AG09309 (cell line): ENCODE data around the gene AP2A2.

ENCODE experiments used
- DNase-seq: peaks from one replicate; pipeline ENCODE4 v3.0.0-alpha.2; 2010; ENCODE audit warnings: low read depth
- H3K4me3 ChIP-seq: 2 replicates; pipeline ENCODE4 v1.5.1; 2011; ENCODE audit warnings: mild to moderate bottlenecking, low read depth, low read length, moderate library complexity; ENCODE audit not compliant: control insufficient read depth
- CTCF ChIP-seq: IDR thresholded peaks from 2 replicates; pipeline ENCODE4 v1.5.1; 2011; ENCODE audit warnings: mild to moderate bottlenecking, low read depth, low read length, inconsistent platforms; ENCODE audit not compliant: insufficient read depth, control insufficient read depth; ENCODE audit errors: missing control alignments

The AP2A2 gene

GRCh38 chr11:1042626-1043562 lies 117.2 kb downstream of the AP2A2 start:
- no peak for DNase-seq
- no peak for TF ChIP-seq CTCF
- no peak overlapping the region for H3K4me3 ChIP-seq

- no peak overlapping the region for H3K4me3 ChIP-seq
- TF ChIP-seq CTCF = no peak
- DNase-seq = no peak
Observed at GRCh38 chr11:1043563-1044096, 118.0 kb downstream of the AP2A2 start.

DNA sequence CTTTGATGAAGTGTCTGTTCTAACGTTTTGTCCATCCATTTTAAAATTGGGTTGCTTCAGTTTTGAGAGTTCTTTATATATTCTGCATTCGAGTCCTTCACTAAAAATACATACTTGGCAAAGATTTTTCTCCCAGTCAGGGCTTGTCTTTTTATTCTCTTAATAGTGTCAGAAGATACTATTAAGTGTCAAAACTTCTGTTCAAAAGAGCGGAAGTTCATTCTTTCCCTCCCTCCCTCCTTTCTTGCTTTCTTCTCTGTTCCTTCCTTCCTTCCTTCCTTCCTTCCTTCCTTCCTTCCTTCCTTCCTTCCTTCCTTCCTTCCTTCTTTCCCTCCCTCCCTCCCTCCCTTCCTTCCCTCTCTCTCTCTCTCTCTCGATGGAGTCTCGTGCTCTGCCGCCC lies 118.5 kb downstream of the AP2A2 start:
- no peak for TF ChIP-seq CTCF
- DNase-seq = no peak
- H3K4me3 ChIP-seq = no peak overlapping the region

- H3K4me3 ChIP-seq = no peak overlapping the region
- DNase-seq = no peak
- TF ChIP-seq CTCF = no peak
Observed at GRCh38 chr11:1047595-1048156, 122.0 kb downstream of the AP2A2 start.

DNA sequence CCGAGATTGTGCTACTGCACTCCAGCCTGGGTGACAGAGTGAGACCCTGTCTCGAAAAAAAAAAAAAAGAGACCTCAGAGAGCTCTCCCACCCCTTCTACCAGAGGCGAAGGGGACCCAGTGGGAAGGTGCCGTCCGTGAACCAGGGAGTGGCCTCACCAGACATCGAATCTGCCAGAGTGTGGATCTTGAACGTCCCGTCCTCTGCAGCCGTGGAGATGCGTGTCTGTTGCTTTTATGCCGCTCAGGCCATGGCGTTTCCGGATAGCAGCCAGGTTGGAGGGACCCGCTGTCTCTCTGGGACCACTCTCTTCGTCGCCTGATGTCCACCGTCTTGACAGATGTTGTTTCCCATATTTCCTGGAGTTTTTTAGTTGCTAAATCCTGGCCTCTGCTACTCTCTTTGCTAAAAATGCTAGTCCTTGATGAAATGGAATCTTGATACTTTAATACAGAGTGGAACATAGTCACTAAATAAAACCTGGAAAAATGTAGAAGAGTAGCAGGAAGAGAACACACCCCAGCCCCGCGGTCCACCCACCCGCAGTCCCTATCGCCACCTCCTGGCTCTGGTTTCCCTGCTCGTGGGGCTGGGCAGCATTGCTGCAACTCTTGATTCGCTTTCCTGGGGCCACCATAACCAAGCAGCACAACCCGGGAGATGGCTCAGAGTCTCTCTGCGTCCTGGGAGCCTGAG lies 122.9 kb downstream of the AP2A2 start:
- no peak for DNase-seq
- no peak for TF ChIP-seq CTCF
- no peak overlapping the region for H3K4me3 ChIP-seq

DNA sequence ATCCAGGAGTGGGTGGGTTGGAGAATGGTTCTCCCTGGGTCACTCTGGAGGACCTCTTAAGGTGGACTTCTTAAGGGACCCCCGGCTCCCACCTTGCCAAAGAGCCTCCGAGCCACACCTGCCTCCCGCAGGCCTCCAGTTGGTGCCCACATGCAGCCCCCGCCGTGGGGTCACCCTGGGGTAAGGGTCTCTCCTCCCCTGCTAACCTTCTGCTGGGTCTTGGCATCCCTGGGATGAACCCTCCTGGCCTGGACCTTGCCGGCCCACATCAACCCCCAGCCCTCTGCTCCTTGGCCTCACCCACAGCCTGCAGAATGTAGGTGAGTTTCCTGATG lies 123.4 kb downstream of the AP2A2 start:
- no peak for DNase-seq
- TF ChIP-seq CTCF = no peak
- no peak overlapping the region for H3K4me3 ChIP-seq
